ENCODE data around the gene TNFSF9. TPM values are rescaled to one million over a fixed set of nuclear protein-coding genes. Genes with fewer than 3 reads are reported as not detected.

The TNFSF9 gene, protein sequence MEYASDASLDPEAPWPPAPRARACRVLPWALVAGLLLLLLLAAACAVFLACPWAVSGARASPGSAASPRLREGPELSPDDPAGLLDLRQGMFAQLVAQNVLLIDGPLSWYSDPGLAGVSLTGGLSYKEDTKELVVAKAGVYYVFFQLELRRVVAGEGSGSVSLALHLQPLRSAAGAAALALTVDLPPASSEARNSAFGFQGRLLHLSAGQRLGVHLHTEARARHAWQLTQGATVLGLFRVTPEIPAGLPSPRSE
- total RNA-seq (2022; extraction: Qiagen RNA extraction; ENCODE audit: low read depth) = 4.1 to 9.2 TPM (median 7.2 TPM) in 5 replicates

DNA sequence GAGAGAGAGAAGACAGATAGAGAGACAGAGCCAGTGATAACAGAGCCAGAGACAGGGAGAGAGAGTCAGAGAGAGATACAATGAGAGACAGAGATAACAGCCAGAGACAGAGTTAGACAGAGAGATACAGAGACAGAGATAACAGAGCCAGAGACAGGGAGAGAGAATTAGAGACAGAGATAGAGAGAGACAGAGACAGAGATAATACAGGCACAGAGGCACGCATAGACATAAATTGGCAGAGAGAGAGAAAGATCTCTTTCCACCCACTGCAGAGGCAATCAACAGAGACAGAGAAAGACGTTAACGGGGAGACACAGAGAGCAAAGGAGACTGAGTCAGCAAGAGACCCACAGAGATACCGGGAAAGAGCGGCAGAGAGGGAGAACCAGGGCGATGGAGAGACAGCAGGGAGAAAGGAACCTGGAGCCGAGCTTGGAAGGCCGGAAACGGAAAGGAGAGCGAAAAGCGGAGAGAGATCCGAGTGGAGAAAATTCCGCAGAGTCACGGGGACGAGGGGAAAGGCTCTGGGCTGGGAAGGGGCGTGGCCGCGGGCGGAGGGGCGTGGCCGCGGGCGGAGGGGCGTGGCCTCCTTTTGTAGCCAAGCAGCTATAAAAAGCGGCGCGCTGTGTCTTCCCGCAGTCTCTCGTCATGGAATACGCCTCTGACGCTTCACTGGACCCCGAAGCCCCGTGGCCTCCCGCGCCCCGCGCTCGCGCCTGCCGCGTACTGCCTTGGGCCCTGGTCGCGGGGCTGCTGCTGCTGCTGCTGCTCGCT, at the start of gene TNFSF9:
TSS of gene TNFSF9 (plus strand) at position 641 of the 777 bp plus-strand sequence. CDS start at position 652, 11 bp downstream.

DNA sequence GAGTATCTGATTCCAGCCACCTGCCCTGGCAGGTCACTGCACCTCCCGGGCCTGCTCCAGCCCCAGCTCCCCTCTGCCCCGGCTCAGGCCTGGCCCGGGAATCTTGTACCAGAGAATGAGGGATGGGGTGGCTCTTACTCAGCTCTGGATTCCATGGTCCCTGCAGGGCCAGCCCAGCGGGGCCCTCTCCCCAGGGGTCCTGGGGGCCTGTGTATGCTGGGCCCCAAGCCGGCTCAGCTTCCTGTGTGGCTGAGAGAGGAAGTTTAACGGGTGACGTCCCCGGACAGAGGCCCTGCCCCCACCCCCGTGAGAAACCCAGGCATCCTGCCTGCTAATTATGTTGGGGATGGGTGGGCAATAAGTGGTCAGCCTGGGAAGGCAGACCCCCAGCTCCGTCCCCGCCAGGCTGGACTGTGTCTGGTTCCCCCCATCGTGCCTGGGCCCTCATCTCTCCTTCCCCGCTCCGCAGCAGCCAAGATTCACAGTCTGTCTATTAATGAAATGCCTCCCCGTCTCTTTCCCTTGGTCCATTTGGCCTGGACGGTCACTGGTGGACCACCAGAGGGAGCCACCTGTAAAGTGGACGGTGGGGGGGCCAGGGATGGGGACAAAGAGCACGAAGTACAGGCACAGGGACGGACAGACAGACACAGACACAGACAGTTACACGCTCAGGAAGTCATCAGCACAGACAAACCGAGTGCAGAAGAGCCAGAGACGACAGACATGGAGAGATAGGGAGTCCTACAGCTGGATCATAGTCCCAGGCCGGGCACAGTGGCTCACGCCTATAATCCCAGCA, 49.1 kb upstream of the TNFSF9 start, which contains the start of gene DENND1C:
TSS of gene DENND1C (minus strand) at position 247 of the 802 bp plus-strand sequence. CDS start at position 155, 92 bp downstream.

DNA sequence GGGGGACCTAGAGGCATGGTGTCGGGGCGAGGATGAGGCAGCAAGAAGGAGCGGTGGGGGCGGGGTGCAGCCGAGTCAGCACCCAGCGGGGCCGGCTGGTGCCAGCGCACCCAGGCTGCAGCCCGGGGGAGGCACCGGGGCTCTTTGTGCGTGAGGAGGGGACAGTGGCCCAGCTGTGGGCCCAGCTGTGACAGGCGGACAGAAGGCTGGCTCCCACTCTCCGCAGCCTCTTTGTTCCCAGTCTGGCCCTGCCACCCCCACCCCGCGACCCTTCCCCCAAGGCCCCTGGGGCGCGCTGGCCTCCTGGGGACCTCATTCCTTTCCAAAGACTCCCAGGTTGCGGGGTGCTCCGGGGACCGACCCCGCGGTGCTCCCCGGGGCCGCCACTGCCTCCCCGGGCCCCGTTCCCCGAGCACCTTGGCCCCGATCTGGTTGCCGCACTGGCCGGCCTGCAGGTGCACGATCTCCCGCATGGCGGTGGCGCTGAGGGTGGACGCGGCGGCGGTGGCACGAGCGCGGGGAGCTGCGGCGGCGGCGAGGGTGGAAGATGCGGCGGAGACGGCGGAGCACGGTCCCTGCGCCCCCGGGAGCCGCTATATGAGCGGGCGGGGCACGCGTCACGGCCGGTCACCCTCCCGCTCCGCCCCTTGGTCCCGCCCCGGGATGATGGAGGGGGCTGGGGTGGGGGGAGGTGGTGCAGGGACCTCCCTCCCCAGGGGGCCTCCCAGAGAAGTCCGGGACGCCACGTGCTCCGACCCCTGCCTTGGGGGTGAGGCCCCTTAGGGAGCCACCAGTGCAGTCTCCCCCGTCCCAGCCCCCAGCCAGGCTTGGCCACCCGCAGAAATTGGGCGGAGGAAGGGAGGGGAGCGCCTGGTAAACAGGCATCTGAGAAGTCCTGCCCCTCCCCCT, 28.8 kb upstream of the TNFSF9 start, which contains the start of gene TUBB4A:
TSS of gene TUBB4A (minus strand) at position 570 of the 909 bp plus-strand sequence. CDS start at position 473, 97 bp downstream.

Other genes starting within 250 kb of the TNFSF9 start
- not detected in 5 replicates for gene ACER1, start 197.4 kb upstream of the TNFSF9 start, total RNA-seq (2022; extraction: Qiagen RNA extraction; ENCODE audit: low read depth)
- 48.7 to 70.1 TPM (median 69.6 TPM) in 5 replicates for gene CLPP, start 169.5 kb upstream of the TNFSF9 start, total RNA-seq (2022; extraction: Qiagen RNA extraction; ENCODE audit: low read depth)
- gene ALKBH7, start 158.2 kb upstream of the TNFSF9 start, total RNA-seq (2022; extraction: Qiagen RNA extraction; ENCODE audit: low read depth) = 15.3 to 39.4 TPM (median 38.1 TPM) in 5 replicates
- gene PSPN, start 155.1 kb upstream of the TNFSF9 start, total RNA-seq (2022; extraction: Qiagen RNA extraction; ENCODE audit: low read depth) = 0.80 to 1.2 TPM (median 0.86 TPM) in 5 replicates
- gene GTF2F1, start 137.9 kb upstream of the TNFSF9 start, total RNA-seq (2022; extraction: Qiagen RNA extraction; ENCODE audit: low read depth) = 56.8 to 65.9 TPM (median 61.0 TPM) in 5 replicates
- 202 to 221 TPM (median 211 TPM) in 5 replicates for gene KHSRP, start 106.2 kb upstream of the TNFSF9 start, total RNA-seq (2022; extraction: Qiagen RNA extraction; ENCODE audit: low read depth)
- 0.11 to 0.17 TPM (median 0.16 TPM) in 4 of 5 replicates, not detected in the other for gene SLC25A41, start 97.3 kb upstream of the TNFSF9 start, total RNA-seq (2022; extraction: Qiagen RNA extraction; ENCODE audit: low read depth)
- 16.8 to 20.1 TPM (median 19.6 TPM) in 5 replicates for gene SLC25A23, start 71.2 kb upstream of the TNFSF9 start, total RNA-seq (2022; extraction: Qiagen RNA extraction; ENCODE audit: low read depth)
- 4.1 to 5.0 TPM (median 4.5 TPM) in 5 replicates for gene CRB3, start 66.8 kb upstream of the TNFSF9 start, total RNA-seq (2022; extraction: Qiagen RNA extraction; ENCODE audit: low read depth)
- 0.19 to 0.30 TPM (median 0.27 TPM) in 5 replicates for gene DENND1C, start 49.2 kb upstream of the TNFSF9 start, total RNA-seq (2022; extraction: Qiagen RNA extraction; ENCODE audit: low read depth)
- gene TUBB4A, start 28.7 kb upstream of the TNFSF9 start, total RNA-seq (2022; extraction: Qiagen RNA extraction; ENCODE audit: low read depth) = 5.0 to 6.5 TPM (median 6.4 TPM) in 5 replicates
- 14.3 to 26.7 TPM (median 23.4 TPM) in 5 replicates for gene CD70, start 60.1 kb downstream of the TNFSF9 start, total RNA-seq (2022; extraction: Qiagen RNA extraction; ENCODE audit: low read depth)
- gene TNFSF14, start 139.1 kb downstream of the TNFSF9 start, total RNA-seq (2022; extraction: Qiagen RNA extraction; ENCODE audit: low read depth) = 0.03 to 0.14 TPM (median 0.09 TPM) in 5 replicates
- gene C3, start 189.6 kb downstream of the TNFSF9 start, total RNA-seq (2022; extraction: Qiagen RNA extraction; ENCODE audit: low read depth) = 37.2 to 48.7 TPM (median 44.4 TPM) in 5 replicates
- gene GPR108, start 206.6 kb downstream of the TNFSF9 start, total RNA-seq (2022; extraction: Qiagen RNA extraction; ENCODE audit: low read depth) = 27.7 to 42.0 TPM (median 38.4 TPM) in 5 replicates
- 52.0 to 62.7 TPM (median 59.6 TPM) in 5 replicates for gene TRIP10, start 208.7 kb downstream of the TNFSF9 start, total RNA-seq (2022; extraction: Qiagen RNA extraction; ENCODE audit: low read depth)
- gene SH2D3A, start 236.4 kb downstream of the TNFSF9 start, total RNA-seq (2022; extraction: Qiagen RNA extraction; ENCODE audit: low read depth) = 12.0 to 14.8 TPM (median 13.3 TPM) in 5 replicates
- gene VAV1, start 241.7 kb downstream of the TNFSF9 start, total RNA-seq (2022; extraction: Qiagen RNA extraction; ENCODE audit: low read depth) = 6.2 to 9.5 TPM (median 7.4 TPM) in 5 replicates